ENCODE data around the gene EREG.

DNA sequence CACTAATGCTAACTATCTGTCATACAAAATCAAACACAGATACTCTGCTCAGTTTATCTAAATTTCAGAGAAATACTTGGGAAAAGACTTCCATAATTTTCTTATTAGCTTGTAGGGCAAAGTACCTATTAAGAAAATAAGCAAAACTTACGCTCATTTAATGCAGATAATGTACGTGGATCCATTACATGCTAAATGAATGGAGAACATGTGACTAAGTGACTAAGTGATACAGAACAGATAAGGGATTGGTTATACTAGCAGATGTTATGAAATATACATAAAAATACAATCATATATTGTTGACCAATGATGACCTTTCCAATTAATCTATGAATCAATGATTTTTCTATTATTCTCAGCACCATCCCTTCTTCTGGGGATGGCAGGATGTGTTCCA lies 25.7 kb downstream of the EREG start:
- TF ChIP-seq EP300 (IDR thresholded peaks at IDR 0.05; ENCODE audit: borderline replicate concordance in 1 of 2, low read depth in 2 of 2, low read length in 2 of 2) (no peak), EGR1 (IDR thresholded peaks at IDR 0.05; ENCODE audit: borderline replicate concordance, low read depth, low read length) (no peak), PHF8 (conservative IDR thresholded peaks at IDR 0.05; ENCODE audit: low read depth, low read length) (no peak), TCF12 (IDR thresholded peaks at IDR 0.05; ENCODE audit: low read depth, low read length) (no peak), BACH1 (IDR thresholded peaks at IDR 0.05; ENCODE audit: low read length) (no peak), TAF1 (IDR thresholded peaks at IDR 0.05; ENCODE audit: low read depth, low read length) (no peak), SUZ12 (IDR thresholded peaks at IDR 0.05; ENCODE audit: low read length) (no peak), RFX5 (IDR thresholded peaks at IDR 0.05; ENCODE audit: borderline replicate concordance, low read depth, low read length) (no peak), CREB1 (IDR thresholded peaks at IDR 0.05) (no peak), RAD21 (IDR thresholded peaks at IDR 0.05 in 1 of 2, conservative IDR thresholded peaks at IDR 0.05 in 1 of 2; ENCODE audit: low read depth in 2 of 2, low read length in 2 of 2) (no peak)
- TF ChIP-seq, protein P1, sequence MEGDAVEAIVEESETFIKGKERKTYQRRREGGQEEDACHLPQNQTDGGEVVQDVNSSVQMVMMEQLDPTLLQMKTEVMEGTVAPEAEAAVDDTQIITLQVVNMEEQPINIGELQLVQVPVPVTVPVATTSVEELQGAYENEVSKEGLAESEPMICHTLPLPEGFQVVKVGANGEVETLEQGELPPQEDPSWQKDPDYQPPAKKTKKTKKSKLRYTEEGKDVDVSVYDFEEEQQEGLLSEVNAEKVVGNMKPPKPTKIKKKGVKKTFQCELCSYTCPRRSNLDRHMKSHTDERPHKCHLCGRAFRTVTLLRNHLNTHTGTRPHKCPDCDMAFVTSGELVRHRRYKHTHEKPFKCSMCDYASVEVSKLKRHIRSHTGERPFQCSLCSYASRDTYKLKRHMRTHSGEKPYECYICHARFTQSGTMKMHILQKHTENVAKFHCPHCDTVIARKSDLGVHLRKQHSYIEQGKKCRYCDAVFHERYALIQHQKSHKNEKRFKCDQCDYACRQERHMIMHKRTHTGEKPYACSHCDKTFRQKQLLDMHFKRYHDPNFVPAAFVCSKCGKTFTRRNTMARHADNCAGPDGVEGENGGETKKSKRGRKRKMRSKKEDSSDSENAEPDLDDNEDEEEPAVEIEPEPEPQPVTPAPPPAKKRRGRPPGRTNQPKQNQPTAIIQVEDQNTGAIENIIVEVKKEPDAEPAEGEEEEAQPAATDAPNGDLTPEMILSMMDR (IDR thresholded peaks at IDR 0.05; ENCODE audit: control extremely low read depth in 1 of 3, insufficient read depth in 1 of 3, low read depth in 1 of 3, low read length in 3 of 3): no peak
- TF ChIP-seq, protein P2, sequence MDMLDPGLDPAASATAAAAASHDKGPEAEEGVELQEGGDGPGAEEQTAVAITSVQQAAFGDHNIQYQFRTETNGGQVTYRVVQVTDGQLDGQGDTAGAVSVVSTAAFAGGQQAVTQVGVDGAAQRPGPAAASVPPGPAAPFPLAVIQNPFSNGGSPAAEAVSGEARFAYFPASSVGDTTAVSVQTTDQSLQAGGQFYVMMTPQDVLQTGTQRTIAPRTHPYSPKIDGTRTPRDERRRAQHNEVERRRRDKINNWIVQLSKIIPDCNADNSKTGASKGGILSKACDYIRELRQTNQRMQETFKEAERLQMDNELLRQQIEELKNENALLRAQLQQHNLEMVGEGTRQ (IDR thresholded peaks at IDR 0.05; ENCODE audit: low read length): no peak
- TF ChIP-seq, protein P3, sequence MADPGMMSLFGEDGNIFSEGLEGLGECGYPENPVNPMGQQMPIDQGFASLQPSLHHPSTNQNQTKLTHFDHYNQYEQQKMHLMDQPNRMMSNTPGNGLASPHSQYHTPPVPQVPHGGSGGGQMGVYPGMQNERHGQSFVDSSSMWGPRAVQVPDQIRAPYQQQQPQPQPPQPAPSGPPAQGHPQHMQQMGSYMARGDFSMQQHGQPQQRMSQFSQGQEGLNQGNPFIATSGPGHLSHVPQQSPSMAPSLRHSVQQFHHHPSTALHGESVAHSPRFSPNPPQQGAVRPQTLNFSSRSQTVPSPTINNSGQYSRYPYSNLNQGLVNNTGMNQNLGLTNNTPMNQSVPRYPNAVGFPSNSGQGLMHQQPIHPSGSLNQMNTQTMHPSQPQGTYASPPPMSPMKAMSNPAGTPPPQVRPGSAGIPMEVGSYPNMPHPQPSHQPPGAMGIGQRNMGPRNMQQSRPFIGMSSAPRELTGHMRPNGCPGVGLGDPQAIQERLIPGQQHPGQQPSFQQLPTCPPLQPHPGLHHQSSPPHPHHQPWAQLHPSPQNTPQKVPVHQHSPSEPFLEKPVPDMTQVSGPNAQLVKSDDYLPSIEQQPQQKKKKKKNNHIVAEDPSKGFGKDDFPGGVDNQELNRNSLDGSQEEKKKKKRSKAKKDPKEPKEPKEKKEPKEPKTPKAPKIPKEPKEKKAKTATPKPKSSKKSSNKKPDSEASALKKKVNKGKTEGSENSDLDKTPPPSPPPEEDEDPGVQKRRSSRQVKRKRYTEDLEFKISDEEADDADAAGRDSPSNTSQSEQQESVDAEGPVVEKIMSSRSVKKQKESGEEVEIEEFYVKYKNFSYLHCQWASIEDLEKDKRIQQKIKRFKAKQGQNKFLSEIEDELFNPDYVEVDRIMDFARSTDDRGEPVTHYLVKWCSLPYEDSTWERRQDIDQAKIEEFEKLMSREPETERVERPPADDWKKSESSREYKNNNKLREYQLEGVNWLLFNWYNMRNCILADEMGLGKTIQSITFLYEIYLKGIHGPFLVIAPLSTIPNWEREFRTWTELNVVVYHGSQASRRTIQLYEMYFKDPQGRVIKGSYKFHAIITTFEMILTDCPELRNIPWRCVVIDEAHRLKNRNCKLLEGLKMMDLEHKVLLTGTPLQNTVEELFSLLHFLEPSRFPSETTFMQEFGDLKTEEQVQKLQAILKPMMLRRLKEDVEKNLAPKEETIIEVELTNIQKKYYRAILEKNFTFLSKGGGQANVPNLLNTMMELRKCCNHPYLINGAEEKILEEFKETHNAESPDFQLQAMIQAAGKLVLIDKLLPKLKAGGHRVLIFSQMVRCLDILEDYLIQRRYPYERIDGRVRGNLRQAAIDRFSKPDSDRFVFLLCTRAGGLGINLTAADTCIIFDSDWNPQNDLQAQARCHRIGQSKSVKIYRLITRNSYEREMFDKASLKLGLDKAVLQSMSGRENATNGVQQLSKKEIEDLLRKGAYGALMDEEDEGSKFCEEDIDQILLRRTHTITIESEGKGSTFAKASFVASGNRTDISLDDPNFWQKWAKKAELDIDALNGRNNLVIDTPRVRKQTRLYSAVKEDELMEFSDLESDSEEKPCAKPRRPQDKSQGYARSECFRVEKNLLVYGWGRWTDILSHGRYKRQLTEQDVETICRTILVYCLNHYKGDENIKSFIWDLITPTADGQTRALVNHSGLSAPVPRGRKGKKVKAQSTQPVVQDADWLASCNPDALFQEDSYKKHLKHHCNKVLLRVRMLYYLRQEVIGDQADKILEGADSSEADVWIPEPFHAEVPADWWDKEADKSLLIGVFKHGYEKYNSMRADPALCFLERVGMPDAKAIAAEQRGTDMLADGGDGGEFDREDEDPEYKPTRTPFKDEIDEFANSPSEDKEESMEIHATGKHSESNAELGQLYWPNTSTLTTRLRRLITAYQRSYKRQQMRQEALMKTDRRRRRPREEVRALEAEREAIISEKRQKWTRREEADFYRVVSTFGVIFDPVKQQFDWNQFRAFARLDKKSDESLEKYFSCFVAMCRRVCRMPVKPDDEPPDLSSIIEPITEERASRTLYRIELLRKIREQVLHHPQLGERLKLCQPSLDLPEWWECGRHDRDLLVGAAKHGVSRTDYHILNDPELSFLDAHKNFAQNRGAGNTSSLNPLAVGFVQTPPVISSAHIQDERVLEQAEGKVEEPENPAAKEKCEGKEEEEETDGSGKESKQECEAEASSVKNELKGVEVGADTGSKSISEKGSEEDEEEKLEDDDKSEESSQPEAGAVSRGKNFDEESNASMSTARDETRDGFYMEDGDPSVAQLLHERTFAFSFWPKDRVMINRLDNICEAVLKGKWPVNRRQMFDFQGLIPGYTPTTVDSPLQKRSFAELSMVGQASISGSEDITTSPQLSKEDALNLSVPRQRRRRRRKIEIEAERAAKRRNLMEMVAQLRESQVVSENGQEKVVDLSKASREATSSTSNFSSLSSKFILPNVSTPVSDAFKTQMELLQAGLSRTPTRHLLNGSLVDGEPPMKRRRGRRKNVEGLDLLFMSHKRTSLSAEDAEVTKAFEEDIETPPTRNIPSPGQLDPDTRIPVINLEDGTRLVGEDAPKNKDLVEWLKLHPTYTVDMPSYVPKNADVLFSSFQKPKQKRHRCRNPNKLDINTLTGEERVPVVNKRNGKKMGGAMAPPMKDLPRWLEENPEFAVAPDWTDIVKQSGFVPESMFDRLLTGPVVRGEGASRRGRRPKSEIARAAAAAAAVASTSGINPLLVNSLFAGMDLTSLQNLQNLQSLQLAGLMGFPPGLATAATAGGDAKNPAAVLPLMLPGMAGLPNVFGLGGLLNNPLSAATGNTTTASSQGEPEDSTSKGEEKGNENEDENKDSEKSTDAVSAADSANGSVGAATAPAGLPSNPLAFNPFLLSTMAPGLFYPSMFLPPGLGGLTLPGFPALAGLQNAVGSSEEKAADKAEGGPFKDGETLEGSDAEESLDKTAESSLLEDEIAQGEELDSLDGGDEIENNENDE (IDR thresholded peaks at IDR 0.05; ENCODE audit: insufficient replicate concordance, low read length): no peak
